B cell (primary cell): ENCODE data around the gene COL17A1. TPM values are rescaled to one million over a fixed set of nuclear protein-coding genes. Genes with fewer than 3 reads are reported as not detected.
A peak's percentile ranks its signal among the peaks of the same experiment; 100 is the strongest.

Experiments used
- ATAC-seq: fragments of 200-7000 bp; cut with Tn5 transposase; one replicate; pipeline ENCODE4 v1.10.0; 2021; ENCODE audit warnings: low read depth, mild to moderate bottlenecking, moderate number of reproducible peaks, moderate library complexity
- CTCF ChIA-PET: fragments of 350-600 bp; sonication (Branson Sonifier 250); formaldehyde crosslinking; loops from one replicate; lab custom pipeline; 2021; ENCODE audit warnings: antibody characterized with exemption, inconsistent platforms; lab: Charles Lee
- POLR2A ChIA-PET: fragments of 350-600 bp; sonication (Branson Sonifier 250); formaldehyde crosslinking; loops from one replicate; lab custom pipeline; 2021; ENCODE audit warnings: antibody characterized with exemption; lab: Charles Lee
- DNase-seq: peaks from one replicate; pipeline ENCODE4 v3.0.0; 2013
- H2AFZ ChIP-seq: 2 replicates; pipeline ENCODE4 v1.6.1; 2012; ENCODE audit warnings: mild to moderate bottlenecking, low read depth, low read length; ENCODE audit not compliant: insufficient read depth, poor library complexity, severe bottlenecking
- H3K27ac ChIP-seq, 2 donors: 1 replicate in 1 of 2; 2 replicates in 1 of 2; pipeline ENCODE4 v1.5.1; 2012 to 2013; ENCODE audit warnings: low read length in 2 of 2, mild to moderate bottlenecking in 2 of 2, moderate library complexity in 1 of 2
- H3K27me3 ChIP-seq, 4 experiments: fragments of 200-600 bp in 1 of 4; sonication (generic) in 1 of 4; replicated peaks in 1 of 4; 1 replicate in 2 of 4; 2 replicates in 2 of 4; pipeline versions ENCODE4 v1.6.1 to v1.7.0; 2013 to 2016; ENCODE audit warnings: low read length in 3 of 4, mild to moderate bottlenecking in 2 of 4, mixed read lengths in 1 of 4, moderate library complexity in 1 of 4; ENCODE audit not compliant: insufficient read depth in 4 of 4, control insufficient read depth in 3 of 4; ENCODE audit errors: control extremely low read depth in 1 of 4
- H3K36me3 ChIP-seq, 2 experiments: replicated peaks in 1 of 2; 1 replicate in 1 of 2; 2 replicates in 1 of 2; pipeline versions ENCODE4 v1.6.1 to v1.7.1; 2013; ENCODE audit warnings: low read length in 1 of 2; ENCODE audit not compliant: insufficient read depth in 2 of 2, control insufficient read depth in 1 of 2; ENCODE audit errors: control extremely low read depth in 1 of 2, extremely low read depth in 1 of 2
- H3K4me1 ChIP-seq, 2 donors: fragments of 200-600 bp in 1 of 2; sonication (generic) in 1 of 2; 1 replicate in 1 of 2; 2 replicates in 1 of 2; pipeline versions ENCODE4 v1.5.1 to v1.6.1; 2013 to 2017; ENCODE audit warnings: low read length in 2 of 2; ENCODE audit not compliant: control insufficient read depth in 2 of 2, insufficient read depth in 2 of 2
- H3K4me2 ChIP-seq: replicated peaks from 2 replicates; pipeline ENCODE3; 2012; ENCODE audit warnings: mild to moderate bottlenecking, low read depth, low read length; ENCODE audit not compliant: poor library complexity, severe bottlenecking
- H3K4me3 ChIP-seq, 5 experiments: fragments of 200-600 bp in 1 of 5; sonication (generic) in 1 of 5; 1 replicate in 3 of 5; 2 replicates in 2 of 5; pipeline versions ENCODE4 v1.5.1 to v1.7.0; 2011 to 2016; ENCODE audit warnings: low read length in 4 of 5, mild to moderate bottlenecking in 4 of 5, low read depth in 2 of 5, control low read depth in 1 of 5, moderate library complexity in 1 of 5; ENCODE audit not compliant: insufficient read depth in 1 of 5; ENCODE audit errors: control extremely low read depth in 1 of 5, extremely low read depth in 1 of 5
- H3K79me2 ChIP-seq: fragments of 200-600 bp; sonication (generic); one replicate; pipeline ENCODE4 v1.6.0; 2016; ENCODE audit warnings: low read length; ENCODE audit not compliant: control insufficient read depth, insufficient read depth
- H3K9ac ChIP-seq: fragments of 200-600 bp; sonication (generic); 2 replicates; pipeline ENCODE4 v1.6.1; 2017; ENCODE audit warnings: mild to moderate bottlenecking, low read length, moderate library complexity
- H3K9me3 ChIP-seq, 3 donors: one replicate each; pipeline versions ENCODE4 v1.6.1 to v1.7.1; 2013; ENCODE audit warnings: low read length in 2 of 3; ENCODE audit not compliant: control insufficient read depth in 2 of 3, insufficient read depth in 1 of 3; ENCODE audit errors: control extremely low read depth in 1 of 3
- H4K20me1 ChIP-seq: 2 replicates; pipeline ENCODE4 v1.6.0; 2012; ENCODE audit warnings: mild to moderate bottlenecking, low read length; ENCODE audit not compliant: insufficient read depth, control insufficient read depth, poor library complexity, severe bottlenecking
- H3K27ac Mint-ChIP-seq: one replicate; pipeline ENCODE4 v1.8.0; 2021; ENCODE audit warnings: mixed read lengths
- H3K27me3 Mint-ChIP-seq: one replicate; pipeline ENCODE4 v1.8.0; 2021; ENCODE audit warnings: mixed read lengths
- H3K4me1 Mint-ChIP-seq: one replicate; pipeline ENCODE4 v1.8.0; 2021; ENCODE audit warnings: mixed read lengths
- H3K4me3 Mint-ChIP-seq: one replicate; pipeline ENCODE4 v1.8.0; 2021; ENCODE audit warnings: mixed read lengths
- H3K9me3 Mint-ChIP-seq: one replicate; pipeline ENCODE4 v1.8.0; 2022; ENCODE audit warnings: mixed read lengths; ENCODE audit not compliant: insufficient read depth
- CTCF ChIP-seq: fragments of 200-600 bp; IDR thresholded peaks from one replicate; pipeline ENCODE4 v1.8.0; 2022; ENCODE audit warnings: antibody characterized with exemption, mild to moderate bottlenecking
- EZH2 ChIP-seq: IDR thresholded peaks from 2 replicates; pipeline ENCODE4 v1.6.1; 2012; ENCODE audit warnings: borderline replicate concordance, low read depth, mild to moderate bottlenecking, moderate library complexity, low read length; ENCODE audit not compliant: insufficient read depth, poor library complexity, severe bottlenecking
- WGBS: methylation state at CpG from one replicate; pipeline ENCODE4 v1.1.5; 2013; ENCODE audit warnings: missing lambda C conversion rate; ENCODE audit not compliant: insufficient coverage; 5-methylcytosine and 5-hydroxymethylcytosine counted together
- intact Hi-C: fragments of 100-400 bp; cut with micrococcal nuclease; formaldehyde crosslinking; loops from one replicate; pipeline ENCODE4 v1.10.0; 2022
- polyA plus RNA-seq: library from polyadenylated mRNA; depleted of rRNA; stranded (reverse); fragments of >200 nt; gene quantifications from 2 replicates; pipeline ENCODE4 v1.2.3, GENCODE V29; 2012
- total RNA-seq, 2 donors: library from RNA; stranded (reverse); fragments of 120-200 nt in 1 of 2; gene quantifications; 1 replicate in 1 of 2; 2 replicates in 1 of 2; pipeline versions ENCODE4 v1.2.3 to v1.2.4, GENCODE V29; 2013 to 2022

COL17A1 gene
- total and polyA plus RNA-seq, 2 donors (not counting 1 experiment from before 2014, with no cell fraction given) = not detected

- H3K27me3 ChIP-seq = no peaks in the 10 kb centered on the region
- DNase-seq (peak; percentile 51), ATAC-seq (peak; percentile 80)
- intact Hi-C loops = loop anchor here (1.0 to 5.0 kb wide), 2 partner anchors 15 to 96 kb away; no protein-coding TSS in a partner anchor
- peak overlapping the region; percentile 58 for H3K4me2 ChIP-seq
- ChIA-PET CTCF (interaction anchor here (1.3 to 1.6 kb wide), 3 partner anchors 13 to 138 kb away, joined by 4 to 7 read pairs (median 6); partner anchors contain the start of gene SFR1), POLR2A (no interaction called here)
- Mint-ChIP-seq H3K4me1 (peaks cover 46% of the 10 kb centered on the region), H3K27me3 (no peaks in the 10 kb centered on the region), H3K9me3 (no peaks in the 10 kb centered on the region), H3K4me3 (peak overlapping the region; percentile 24), H3K27ac (peak overlapping the region; percentile 83)
- peak overlapping the region in 3 of 5 experiments; percentile 1 to 11 (median 1) for H3K4me3 ChIP-seq
- peak overlapping the region; percentile 7 for H3K9ac ChIP-seq
- H3K36me3 ChIP-seq = no peaks in the 10 kb centered on the region
- H3K4me1 ChIP-seq = peaks cover 11 to 22% of the 10 kb centered on the region in 2 donors
- peak overlapping the region; percentile 36 to 66 for H3K27ac ChIP-seq
- TF ChIP-seq EZH2 (no peak), CTCF (no peak)
- 8% methylated on average over 1 of the region's 4 CpGs for WGBS
- peaks cover 80% of the 10 kb centered on the region for H3K79me2 ChIP-seq
- H2AFZ ChIP-seq = peak overlapping the region; percentile 6
- H3K9me3 ChIP-seq = no peaks in the 10 kb centered on the region
- peaks cover 30% of the 10 kb centered on the region for H4K20me1 ChIP-seq
Observed at GRCh38 chr10:103983367-103983911, 102.2 kb downstream of the COL17A1 start.

GRCh38 chr10:103982639-103983038 lies 103.0 kb downstream of the COL17A1 start:
- Mint-ChIP-seq H3K4me1 (peaks cover 43% of the 10 kb centered on the region), H3K9me3 (no peaks in the 10 kb centered on the region), H3K27me3 (no peaks in the 10 kb centered on the region), H3K27ac (peak overlapping the region; percentile 54), H3K4me3 (no peak overlapping the region)
- H3K79me2 ChIP-seq = peaks cover 78% of the 10 kb centered on the region
- H3K4me3 ChIP-seq = no peak overlapping the region
- H3K9ac ChIP-seq = no peak overlapping the region
- intact Hi-C loops = loop anchor here (1.0 to 5.0 kb wide), 2 partner anchors 14 to 95 kb away; no protein-coding TSS in a partner anchor
- peak overlapping the region in 1 of 2 donors; percentile 66 for H3K27ac ChIP-seq
- peaks cover 22% of the 10 kb centered on the region for H4K20me1 ChIP-seq
- no peak overlapping the region for H3K4me2 ChIP-seq
- no peak for ATAC-seq
- POLR2A ChIA-PET = interaction anchor here (0.6 kb wide), 1 partner anchor 19 kb away, joined by 4 read pairs; no protein-coding TSS in a partner anchor
- no peaks in the 10 kb centered on the region for H3K27me3 ChIP-seq
- CTCF ChIA-PET = interaction anchor here (1.3 to 1.6 kb wide), 2 partner anchors 12 to 139 kb away, joined by 4 to 7 read pairs; partner anchors contain the start of gene SFR1
- TF ChIP-seq EZH2 (no peak), CTCF (no peak)
- H3K4me1 ChIP-seq = peaks cover 11 to 22% of the 10 kb centered on the region in 2 donors
- H2AFZ ChIP-seq = no peak overlapping the region
- H3K36me3 ChIP-seq = no peaks in the 10 kb centered on the region
- whole genome bisulfite sequencing = no CpG with 5 or more reads among the region's 4 CpGs
- no peak for DNase-seq
- H3K9me3 ChIP-seq = no peaks in the 10 kb centered on the region
